NCI-H128 (cell line): ENCODE data around the gene ANKRD33B.
"Not testable (repeated sequence)": the region's sequence is repeated elsewhere in the genome, so short reads cannot be mapped to it uniquely, and the experiment has no call there.

Source experiments
- DNase-seq: peaks from one replicate; lab custom pipeline; 2025; ENCODE audit not compliant: unreplicated experiment; lab: John Stamatoyannopoulos, UW

The ANKRD33B gene

DNA sequence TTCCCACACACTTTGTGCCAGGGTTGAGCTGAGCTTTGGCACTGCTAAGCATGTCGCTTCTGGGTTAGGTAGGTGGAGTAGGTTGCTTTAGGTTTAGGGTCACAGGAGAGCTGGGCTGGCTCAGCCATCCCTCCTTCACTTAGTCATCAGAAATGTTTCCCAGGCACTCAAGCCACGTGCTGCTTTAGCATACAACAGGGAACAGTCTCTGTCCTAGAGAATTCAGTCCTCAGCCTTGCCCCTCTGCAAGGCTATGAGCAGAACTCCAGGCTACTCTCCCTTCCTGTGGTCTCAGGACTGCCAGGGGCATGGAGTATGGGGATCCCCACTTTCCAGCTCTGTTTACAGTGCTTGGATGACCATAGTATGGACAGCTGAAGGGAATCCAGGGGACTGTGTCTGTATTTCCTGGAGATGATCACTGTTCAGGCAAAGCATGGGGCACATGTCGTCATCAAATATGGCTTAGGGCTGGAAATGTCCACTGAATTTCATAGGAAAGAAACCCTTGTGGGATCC, 7.5 kb upstream of the ANKRD33B start:
- no peak for DNase-seq

DNA sequence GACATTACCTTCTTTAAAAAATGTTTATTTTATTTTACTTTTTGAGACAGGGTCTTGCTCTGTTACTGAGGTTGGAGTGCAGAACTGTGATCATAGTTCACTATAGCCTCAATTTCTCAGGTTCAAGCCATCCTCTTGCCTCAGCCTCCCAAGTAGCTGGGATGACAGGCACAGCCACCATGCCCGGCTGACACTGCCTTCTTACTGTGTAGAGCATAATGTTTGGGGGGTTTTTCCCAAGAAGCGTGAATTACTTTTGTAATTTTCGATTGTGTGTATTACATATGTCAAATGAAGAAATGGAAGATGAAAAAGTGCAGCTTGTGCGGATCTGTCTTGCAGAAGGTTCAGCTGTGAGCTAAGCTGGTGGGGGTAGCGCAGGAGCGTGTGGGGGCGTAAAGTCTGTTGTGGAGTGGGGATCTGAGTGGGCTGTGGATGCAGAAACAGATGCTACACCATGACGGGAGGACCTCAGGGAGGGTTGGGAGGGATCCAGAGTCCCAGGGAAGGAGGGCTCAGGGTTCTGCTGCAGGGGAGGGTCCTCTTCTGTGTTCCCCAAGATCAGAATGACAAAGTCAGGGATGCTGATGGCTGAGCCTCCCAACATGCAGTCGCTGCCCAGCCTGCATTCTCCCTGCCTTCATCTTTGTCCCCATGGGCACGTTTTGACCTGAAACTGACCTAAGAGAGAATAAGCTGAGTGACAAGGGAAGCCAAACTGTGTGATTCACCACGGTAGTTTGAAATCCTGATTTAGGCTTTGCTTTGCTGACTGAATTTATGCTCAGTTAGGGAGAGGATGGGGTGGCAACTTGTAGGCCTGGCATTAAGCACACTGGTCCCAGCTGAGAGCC, 6.8 kb upstream of the ANKRD33B start:
- DNase-seq, result no peak

DNA sequence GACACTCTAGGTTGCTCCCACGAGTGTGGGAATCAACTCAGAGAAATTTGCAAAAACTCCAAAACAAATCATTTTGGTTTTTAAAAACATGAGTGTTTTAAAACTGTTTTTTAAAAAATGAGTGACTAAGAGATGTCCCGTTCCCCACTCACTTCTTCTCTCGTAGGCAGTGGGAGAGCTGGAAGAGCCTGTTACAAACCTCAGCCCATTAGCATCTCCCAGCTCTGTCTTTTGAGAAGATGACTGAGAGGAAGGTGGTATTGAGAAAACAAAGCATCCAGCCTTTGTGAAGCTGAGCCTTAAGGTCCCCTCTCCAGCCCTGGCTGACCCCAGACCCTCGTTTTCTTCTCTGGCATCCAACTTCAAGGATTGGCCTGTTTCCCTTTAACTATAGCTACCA, 4.7 kb upstream of the ANKRD33B start:
- no peak for DNase-seq

DNA sequence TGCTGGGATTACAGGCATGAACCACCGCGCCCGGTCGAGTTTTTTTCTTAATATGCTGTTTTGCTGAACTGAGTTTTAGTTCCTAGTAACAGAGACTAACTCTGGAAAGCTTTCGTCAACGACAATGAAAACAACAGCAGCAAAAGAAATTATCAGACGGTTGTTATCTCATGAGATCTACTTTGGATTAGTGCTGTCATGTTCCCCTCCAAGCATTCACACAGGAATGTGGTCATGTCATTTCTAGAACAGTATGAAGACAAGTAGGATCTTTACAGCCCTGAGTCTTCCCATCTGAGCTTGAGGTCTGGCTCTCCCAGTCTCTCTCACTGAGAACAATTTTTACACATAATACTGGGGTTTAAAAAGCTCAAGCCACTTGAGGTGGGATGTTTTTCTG, 4.0 kb upstream of the ANKRD33B start:
- DNase-seq, result no peak

DNA sequence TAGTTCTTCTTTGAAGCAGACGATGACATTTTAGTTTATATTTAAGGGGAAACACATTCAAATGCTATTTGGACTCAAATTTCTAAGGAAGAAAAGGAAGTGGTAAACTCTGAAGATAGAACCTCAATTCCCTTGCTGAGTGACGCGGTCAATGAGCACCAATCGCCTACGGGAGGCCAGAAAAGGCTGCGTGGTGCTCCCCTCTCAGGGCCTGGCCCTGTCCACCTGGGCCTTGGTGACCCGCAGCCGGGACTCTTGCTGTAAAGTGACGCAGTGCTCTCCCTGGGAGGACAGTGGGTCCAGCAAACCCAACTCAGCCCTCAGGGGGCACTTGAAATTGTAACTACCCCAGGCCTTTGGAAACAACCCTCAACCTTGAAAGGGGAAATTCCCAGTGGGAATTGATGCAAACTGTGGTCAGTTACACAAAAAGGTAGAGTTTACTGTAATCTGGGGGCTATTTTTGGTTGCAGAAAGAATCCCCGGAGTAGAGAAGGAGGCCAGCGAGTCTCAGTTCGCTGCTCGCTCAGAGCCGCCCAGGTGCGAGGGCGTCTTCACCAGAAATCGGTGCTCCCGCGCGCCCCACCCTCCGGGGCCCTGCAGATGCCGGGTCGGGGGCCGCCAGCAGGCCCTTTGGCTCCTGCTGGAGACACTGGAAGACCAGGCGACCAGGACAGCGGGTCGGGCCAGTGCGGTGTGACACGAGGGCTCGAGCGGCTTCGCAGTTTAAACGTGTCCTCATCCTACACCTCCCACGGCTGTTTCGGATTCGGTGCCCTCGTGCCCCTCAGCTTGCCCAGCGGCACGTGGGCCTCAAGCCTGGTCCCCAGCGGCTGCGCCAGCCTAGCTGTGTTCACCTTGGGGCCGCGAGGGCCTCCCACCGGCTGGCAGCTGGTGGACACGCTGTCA, 1.4 kb upstream of the ANKRD33B start:
- no peak for DNase-seq

DNA sequence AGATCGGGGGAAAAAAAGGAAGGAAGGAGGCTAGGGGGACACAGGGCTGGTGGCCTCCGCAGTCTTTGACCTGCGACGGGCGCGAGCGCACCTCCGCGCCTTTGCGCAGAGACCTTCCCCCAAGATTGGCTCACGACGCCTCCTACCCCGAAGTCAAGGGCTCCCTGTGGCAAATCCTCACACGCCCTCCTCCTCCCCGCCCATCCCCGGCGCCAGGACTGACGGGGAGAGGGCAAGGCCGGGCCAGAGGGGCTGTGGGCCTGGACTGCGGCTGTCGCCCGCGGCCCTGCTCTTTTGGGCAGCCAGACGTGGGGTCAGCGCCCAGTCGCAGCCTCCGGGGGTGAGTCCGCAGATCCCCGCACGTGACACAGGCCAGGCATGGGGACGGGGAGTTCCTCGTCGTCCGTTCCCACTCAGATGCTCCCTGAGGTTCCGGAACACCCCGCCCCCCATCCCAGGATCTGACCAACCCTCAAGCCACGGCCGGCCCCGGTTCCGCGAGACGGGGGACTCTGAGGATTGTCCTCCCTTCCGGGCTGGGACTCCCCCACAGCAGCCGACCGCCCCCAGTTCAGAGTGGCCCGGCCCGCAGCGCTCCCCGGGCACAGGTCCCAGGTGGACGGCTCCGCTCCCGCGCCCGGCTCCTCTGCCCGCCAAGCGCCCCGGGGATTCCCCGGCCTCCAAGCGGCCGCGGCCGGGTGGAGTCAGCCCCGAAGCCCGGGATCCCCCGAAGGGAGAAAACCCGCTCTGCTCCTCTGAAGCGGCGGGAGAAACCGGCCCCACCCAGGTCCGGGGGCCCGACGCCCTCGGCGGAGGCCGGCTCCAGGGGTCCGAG, 543 bp upstream of the ANKRD33B start:
- DNase-seq, result no peak

DNA sequence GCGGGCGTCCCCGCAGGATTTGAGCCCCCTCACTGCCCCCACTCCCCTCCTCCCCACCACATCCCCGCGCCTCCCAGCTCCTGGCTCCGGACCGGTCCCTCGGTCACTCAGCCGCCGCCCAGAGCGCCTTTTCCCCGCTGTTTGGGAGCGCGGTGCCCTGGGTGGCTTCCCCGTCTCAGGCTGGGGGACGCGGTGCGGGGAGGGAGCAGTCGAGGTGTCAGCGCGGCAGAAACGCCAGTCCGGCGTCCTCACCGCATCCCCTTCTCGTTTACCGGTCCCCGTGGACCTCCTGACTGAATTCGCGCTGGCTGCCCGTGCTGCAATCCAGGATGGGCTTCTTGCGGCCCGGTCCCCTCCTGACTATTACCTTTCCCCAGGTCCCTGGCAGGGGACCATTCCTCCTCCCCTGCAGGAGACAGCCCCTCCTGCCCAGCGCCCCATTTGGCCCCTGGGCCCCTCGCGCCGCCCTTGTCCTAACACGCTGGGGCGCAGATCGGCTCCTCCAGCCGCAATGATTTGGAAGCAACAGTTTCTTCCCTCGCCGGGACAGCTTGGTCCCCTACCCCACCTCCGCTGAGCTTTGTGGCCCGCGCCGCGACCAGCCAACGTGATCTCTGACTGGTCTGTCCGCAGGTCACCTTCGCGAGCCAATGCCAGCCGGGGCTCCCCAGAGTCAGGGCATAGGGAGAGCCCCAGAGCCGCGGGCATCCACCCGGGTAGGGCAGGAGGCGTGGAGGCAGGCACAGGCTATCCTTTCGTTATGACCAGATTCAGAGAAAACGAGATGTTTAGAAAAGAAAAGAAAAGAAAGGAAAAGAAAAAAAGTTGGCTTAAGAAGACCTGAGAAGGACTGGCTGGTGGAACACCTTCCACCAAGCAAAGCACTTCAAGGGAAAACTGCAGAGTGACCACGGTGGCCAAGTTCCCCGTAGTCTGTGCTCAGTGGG, 1.2 kb downstream of the ANKRD33B start:
- no peak for DNase-seq

DNA sequence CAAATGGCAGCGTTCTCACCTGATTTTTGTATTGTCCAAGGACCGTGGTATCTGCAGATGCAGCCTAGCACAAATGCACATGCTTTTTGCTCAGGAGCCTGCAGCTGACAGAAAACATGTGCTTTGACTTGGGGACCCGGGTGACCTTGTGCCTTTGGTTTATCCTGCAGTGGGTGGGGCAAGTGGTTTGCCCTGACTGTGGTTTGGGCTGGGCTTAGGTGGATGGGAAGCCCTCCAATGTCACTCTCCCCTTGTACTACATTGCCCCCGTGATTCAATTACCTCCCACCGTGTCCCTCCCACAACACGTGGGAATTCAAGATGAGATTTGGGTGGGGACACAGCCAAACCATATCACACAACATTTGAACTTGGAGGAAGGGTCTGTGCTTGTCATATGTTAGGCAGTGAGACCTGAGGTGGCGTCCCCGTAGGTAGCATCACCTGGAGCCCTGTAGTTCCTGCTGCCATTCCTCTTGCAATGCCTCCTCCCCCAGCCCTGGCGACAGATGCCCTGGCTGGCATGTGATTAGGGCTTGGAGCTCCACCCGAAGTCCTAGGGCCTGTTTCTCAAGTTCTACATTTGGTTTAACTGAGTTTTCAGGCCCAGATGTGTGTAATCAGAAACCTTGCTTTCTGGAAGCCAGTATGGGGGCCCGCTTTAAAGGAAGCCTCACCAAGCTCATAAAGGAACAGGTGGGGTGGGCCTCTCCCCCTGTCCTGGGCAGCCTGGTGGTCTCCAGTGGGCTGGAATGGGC, 2.1 kb downstream of the ANKRD33B start:
- no peak for DNase-seq

DNA sequence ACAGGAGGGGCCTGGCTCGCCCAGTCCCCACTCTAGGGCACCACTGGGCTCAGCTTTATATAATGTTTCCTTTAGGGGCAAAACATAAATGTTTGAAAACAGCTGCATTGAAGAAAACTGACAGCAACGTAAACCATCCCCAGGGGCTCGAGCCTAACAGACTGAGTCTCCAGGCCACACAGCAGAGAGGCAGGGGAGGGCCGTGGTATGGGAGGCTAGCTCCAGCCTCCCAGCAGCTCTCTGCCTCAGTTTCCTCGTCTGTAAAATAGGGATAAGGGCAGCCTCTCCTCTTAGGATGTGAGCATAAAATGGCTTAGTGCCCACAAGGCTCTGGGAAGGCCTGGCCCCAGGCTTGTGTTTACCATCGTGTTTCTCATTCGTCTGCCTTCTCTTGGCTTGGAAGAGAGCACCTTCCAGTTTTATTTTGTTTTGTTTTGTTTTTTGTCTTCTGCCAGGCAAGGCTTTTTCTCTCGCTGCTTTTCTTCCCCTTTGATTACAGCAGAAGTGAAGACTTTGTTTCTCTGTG, 2.7 kb downstream of the ANKRD33B start:
- DNase-seq, result no peak

DNA sequence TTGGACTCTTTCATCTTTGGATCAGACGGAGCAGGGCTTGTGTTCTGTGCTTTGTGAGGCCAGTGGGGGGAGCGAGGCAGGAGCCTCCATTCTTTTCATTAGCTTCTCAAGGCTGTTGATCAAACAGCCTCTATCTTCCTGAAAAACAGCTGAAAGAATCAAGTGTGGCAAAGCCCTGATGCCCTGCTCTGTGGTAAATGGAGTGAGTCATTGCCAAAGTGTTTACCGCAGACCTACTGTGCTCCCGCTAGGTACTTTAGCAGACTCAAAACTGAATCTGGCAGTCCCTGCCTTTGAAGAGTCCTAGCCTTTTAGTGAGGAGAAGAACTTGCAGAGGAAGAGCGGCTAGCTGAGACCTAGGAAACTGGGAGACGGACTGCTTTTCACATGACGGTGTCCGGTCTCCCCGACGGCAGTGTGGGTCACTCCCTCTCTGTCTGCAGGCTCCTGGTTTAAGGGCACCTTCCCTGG, 3.3 kb downstream of the ANKRD33B start:
- no peak for DNase-seq

DNA sequence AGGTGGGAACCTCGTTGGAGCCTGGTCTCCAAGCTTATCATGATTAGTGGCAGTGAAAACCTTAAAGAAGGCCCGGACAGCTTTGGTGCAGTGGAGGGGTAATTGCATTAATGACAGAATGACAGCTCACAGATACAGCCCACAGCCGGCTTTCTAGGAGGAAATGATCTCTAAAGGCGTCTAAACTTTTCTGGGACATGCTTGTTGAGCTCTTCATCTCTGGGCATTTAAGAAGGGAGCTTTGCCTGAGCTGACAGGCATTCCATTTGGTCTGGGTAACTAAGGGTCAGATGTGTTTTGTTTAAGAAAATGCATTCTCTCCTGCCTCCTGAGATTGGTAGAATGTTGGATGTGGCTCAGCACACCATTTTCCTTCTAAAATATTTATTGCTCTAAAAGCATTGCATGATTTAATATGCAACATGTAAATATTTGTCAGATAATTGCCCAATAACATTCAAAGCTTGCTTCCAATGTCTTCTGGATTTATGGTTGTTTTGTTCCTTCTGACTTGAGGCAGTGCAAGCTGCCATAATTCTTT, 4.0 kb downstream of the ANKRD33B start:
- no peak for DNase-seq

DNA sequence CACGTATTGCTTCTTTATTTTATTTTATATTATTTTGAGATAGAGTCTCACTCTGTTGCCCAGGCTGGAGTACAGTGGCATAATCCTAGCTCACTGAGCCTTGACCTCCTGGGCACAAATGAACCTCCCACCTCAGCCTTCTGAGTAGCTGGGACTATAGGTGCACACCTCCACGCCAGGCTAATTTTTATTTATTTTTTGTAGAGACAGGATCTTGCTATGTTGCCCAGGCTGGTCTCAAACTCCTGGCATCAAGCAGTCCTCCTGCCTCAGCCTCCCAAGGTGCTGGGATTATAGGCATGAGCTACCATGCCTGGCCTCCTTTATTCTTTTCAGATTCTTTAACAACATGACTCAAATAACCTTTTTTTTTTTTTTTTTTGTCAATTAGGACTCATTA, 6.7 kb downstream of the ANKRD33B start:
- not testable (repeated sequence) for DNase-seq

DNA sequence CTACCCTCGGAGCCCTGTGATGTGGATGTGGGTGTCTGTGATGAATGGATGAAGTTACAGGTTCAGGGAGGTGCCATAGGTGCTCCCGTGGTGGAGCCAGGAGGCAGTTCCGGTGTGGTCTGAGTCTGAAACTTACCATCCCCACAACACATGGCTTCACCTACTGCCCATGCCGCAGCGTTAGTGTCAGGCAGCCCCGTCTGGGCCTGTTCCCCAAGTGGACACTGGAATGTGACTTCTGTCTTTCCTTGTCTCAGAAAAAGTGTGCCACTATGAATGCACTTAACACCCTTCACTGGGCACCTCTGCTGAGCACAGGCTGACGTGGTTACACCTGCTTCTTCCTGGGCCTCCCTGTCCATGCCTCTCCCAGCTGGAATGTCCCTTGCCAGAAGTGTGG, 8.6 kb downstream of the ANKRD33B start:
- no peak for DNase-seq

DNA sequence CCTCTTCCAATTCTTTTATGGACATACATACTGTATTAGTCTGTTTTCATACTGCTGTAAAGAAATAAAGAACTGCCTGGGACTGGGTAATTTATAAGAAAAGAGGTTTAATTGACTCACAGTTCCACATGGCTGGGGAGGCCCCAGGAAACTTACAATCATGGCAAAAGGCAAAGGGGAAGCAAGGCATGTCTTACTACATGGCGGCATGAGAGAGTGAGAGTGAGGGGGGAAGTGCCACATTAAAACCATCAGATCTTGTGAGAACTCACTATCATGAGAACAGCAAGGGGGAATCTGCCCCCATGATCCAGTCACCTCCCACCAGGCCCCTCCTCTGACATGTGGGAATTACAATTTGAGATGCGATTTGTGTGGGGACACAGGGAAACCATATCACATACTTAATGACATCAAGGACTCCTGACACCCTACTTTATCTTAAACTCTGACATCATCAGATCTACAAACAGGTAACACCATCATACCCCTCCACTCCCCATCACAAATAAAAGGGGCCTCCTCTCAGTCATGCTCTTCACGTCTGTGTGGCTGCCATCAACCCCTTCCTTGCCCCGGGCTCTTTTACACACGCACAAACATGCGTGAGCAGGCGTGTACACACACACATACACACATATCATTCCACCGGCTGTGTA, 9.7 kb downstream of the ANKRD33B start:
- DNase-seq, result no peak

DNA sequence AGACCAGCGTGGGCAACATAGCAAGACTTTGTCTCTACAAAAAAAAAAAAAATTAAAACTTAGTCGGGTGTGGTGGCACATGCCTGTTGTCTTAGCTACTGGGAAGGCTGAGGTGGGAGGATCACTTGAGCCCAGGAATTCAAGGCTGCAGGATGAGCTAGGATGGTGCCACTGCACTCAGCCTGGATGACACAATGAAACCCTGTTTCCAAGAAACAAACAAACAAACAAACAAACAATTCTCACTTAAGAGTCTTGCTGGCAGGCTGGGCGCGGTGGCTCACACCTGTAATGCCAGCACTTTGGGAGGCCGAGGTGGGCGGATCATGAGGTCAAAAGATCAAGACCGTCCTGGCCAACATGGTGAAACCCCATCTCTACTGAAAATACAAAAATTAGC, 11.0 kb downstream of the ANKRD33B start:
- not testable (repeated sequence) for DNase-seq

DNA sequence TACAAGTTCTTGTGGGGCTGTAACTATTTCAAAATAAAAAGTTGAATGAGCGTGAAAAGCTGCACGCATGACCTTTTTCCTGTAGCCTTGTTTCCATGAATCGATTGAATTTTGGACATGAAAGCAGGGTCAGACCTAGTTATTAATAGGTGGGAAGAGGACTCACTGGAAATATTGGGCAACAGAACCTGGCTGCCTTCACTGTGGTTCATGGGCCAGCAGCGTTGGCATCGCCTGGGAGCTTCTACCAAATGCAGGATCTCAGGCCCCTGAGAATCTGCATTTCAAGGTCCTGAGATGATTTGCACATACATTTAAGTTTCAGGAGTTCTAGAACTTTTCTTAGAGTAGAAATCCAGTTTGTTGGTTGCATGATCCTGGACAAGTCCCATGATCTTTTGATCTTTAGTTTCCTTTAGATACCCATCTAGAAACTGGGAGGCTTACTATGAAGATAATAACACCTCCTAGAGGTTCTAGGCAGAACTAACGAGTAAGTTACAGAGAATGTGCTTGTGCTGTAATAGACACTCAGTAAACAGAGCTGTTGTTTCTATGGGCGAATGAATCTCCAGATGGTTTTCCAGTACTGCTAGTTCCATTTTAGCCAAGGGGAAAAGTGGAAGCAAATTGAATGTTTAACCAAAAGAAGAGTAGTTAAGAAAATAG, 12.4 kb downstream of the ANKRD33B start:
- no peak for DNase-seq

DNA sequence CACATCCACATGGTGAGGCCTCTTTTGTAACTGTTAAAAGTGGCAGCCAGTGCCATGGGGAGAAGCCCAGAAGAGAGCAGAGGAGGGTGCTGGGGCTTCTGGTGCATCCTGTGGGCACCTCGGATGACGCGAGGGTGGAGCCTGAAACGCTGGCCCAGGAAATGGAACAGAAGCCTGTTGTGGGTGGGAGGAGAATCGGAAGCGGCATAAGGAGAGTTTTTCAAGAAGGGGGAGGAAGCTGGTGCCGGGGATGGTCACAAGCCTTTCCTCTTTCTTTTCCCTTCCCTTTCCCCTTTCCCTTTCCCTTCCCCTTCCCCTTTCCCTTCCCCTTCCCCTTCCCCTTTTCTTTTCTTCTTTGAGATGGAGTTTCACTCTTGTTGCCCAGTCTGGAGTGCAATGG, 12.9 kb downstream of the ANKRD33B start:
- no peak for DNase-seq
